ENCODE measurements around the gene AFDN. TPM values are rescaled to one million over a fixed set of nuclear protein-coding genes. Genes with fewer than 3 reads are reported as not detected.

Gene AFDN
- total RNA-seq, 1 experiment from 2014 or later: 177 TPM

DNA sequence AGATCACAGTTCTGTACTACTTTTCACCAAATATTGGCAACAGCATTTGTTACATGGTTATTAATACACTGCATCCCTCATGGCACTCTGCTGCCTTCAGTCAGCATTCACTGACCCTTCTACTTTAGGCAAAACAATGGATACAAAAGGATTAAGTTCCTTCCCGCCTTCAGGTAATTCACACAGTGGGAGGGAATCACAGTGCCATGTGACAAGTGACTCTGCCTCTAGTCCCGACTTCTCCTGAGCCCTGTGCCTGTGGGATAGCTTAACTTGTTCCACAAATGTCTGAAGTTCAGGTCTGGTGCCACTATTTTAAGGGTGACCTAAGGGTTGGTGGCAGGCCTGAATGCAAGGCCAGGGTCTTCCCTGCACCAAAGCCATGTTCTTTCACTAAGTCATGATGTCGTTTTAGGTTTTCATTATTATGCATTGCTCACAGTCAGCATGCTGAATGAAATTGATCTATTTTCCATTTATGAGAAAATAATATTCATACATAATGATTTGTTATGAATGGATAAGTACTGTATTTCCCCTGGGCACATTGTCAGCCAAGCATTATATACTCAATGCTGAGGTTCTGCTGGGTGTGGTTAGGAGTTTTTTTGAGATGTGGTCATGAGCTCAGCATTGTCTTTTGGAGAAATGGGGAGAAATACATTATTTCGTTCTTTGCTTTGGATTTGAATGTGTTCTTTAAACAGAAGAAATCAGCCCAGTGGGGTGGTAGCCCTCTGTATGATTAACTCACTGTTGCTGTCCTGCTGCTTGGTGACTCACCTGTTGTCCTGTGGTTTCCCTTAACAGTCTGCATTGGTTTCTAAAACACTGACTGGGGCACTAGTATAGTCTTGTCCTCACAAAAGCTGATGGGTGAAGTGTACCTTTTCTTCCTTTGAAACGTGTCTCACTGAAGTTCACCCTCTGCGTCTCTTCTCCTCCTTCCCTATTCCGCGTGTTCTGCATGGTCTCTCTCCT lies 66.4 kb downstream of the AFDN start:
- H3K4me1 ChIP-seq: no peaks in the 10 kb centered on the region
- Mint-ChIP-seq H3K9me3 (ENCODE audit: unreplicated experiment) (no peaks in the 10 kb centered on the region), H3K27ac (ENCODE audit: unreplicated experiment) (no peak overlapping the region), H3K4me1 (ENCODE audit: low read depth, unreplicated experiment) (no peaks in the 10 kb centered on the region), H3K27me3 (ENCODE audit: insufficient read depth, unreplicated experiment) (no peaks in the 10 kb centered on the region), H3K4me3 (ENCODE audit: unreplicated experiment) (no peak overlapping the region), H3K36me3 (ENCODE audit: insufficient read depth, unreplicated experiment) (peaks cover 37% of the 10 kb centered on the region)
- no peak for DNase-seq
- TF ChIP-seq CTCF (IDR thresholded peaks at IDR 0.05; ENCODE audit: insufficient read depth in 1 of 2, low read depth in 1 of 2, low read length in 1 of 2, severe bottlenecking in 1 of 2, unreplicated experiment in 1 of 2): no peak
- no peak overlapping the region for H3K4me3 ChIP-seq (ENCODE audit: low read depth, low read length)
- no peaks in the 10 kb centered on the region for H3K36me3 ChIP-seq (ENCODE audit: control insufficient read depth, insufficient read depth, low read length)
- ChIA-PET CTCF (no interaction called here), POLR2A (no interaction called here)
- intact Hi-C loops (cut with micrococcal nuclease; ENCODE audit: unreplicated experiment): no loop called here
- H3K27me3 ChIP-seq (replicated peaks; ENCODE audit: control insufficient read depth, insufficient read depth, low read length): no peaks in the 10 kb centered on the region
- H3K9me3 ChIP-seq: no peaks in the 10 kb centered on the region
- no TSS peak for BruUV-seq (replicated peaks)

DNA sequence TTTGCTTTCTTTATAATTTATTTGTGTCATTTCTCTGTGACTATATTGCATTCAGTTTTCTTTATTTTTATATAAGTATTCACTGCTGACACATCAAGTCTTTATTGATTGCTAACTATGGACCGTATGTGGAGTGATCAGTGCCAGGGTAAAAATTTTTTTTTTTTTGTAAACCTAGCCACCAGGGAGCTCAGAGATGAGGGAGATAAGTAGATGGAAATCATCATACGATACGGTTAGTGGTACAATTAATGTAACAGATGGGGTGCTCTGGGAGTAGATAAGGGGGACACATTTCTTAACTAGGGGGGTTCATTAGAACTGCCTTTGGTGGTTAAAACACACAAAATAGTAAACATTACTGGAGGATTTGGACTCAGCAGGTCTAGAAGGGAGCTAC lies 68.3 kb downstream of the AFDN start:
- H3K4me1 Mint-ChIP-seq (ENCODE audit: low read depth, unreplicated experiment): no peaks in the 10 kb centered on the region
- H3K4me3 Mint-ChIP-seq (ENCODE audit: unreplicated experiment): no peak overlapping the region
- H3K36me3 Mint-ChIP-seq (ENCODE audit: insufficient read depth, unreplicated experiment): peaks cover 42% of the 10 kb centered on the region
- TF ChIP-seq CTCF (IDR thresholded peaks at IDR 0.05; ENCODE audit: insufficient read depth in 1 of 2, low read depth in 1 of 2, low read length in 1 of 2, severe bottlenecking in 1 of 2, unreplicated experiment in 1 of 2): no peak
- Histone ChIP-seq H3K4me3 (ENCODE audit: low read depth, low read length) (no peak overlapping the region), H3K36me3 (ENCODE audit: control insufficient read depth, insufficient read depth, low read length) (no peaks in the 10 kb centered on the region; the same call in 1 of the 2 replicates), H3K27me3 (replicated peaks; ENCODE audit: control insufficient read depth, insufficient read depth, low read length) (no peaks in the 10 kb centered on the region), H3K9me3 (no peaks in the 10 kb centered on the region), H3K4me1 (no peaks in the 10 kb centered on the region)
- BruUV-seq (replicated peaks): no TSS peak
- no peak for DNase-seq
- H3K9me3 Mint-ChIP-seq (ENCODE audit: unreplicated experiment): no peaks in the 10 kb centered on the region
- H3K27me3 Mint-ChIP-seq (ENCODE audit: insufficient read depth, unreplicated experiment): no peaks in the 10 kb centered on the region
- ChIA-PET POLR2A (no interaction called here), CTCF (interaction anchor here (0.6 kb wide), 1 partner anchor 814 kb away, joined by 3 read pairs; no protein-coding TSS in a partner anchor)
- no peak overlapping the region for H3K27ac Mint-ChIP-seq (ENCODE audit: unreplicated experiment)
- intact Hi-C loops (cut with micrococcal nuclease; ENCODE audit: unreplicated experiment): loop anchor here (5.0 kb wide), 2 partner anchors 68 to 393 kb away; partner anchors contain the start of gene AFDN

DNA sequence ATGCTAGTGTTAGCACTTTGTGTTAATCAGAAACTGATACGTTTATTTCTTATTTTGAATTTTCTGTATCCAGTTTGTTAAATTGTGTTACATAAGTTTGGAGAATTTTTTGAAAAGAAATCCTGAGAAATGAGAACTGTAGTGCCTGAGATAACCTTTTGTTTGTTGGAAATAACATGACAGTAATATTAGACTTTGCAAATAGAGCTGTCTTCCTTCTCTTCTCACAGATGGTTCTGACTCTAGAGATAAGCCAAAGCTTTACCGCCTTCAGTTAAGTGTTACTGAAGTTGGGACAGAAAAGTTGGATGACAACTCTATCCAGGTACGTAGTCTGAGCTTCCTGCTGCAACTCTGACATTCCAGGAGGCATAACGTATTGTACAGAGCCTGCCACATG lies 69.9 kb downstream of the AFDN start:
- no peaks in the 10 kb centered on the region for H3K27me3 Mint-ChIP-seq (ENCODE audit: insufficient read depth, unreplicated experiment)
- CTCF ChIA-PET: no interaction called here
- no peaks in the 10 kb centered on the region for H3K9me3 Mint-ChIP-seq (ENCODE audit: unreplicated experiment)
- H3K36me3 Mint-ChIP-seq (ENCODE audit: insufficient read depth, unreplicated experiment): peaks cover 46% of the 10 kb centered on the region
- no TSS peak for BruUV-seq (replicated peaks)
- no peak for TF ChIP-seq CTCF (IDR thresholded peaks at IDR 0.05; ENCODE audit: insufficient read depth in 1 of 2, low read depth in 1 of 2, low read length in 1 of 2, severe bottlenecking in 1 of 2, unreplicated experiment in 1 of 2)
- DNase-seq: no peak
- H3K27ac Mint-ChIP-seq (ENCODE audit: unreplicated experiment): no peak overlapping the region
- no peaks in the 10 kb centered on the region for H3K4me1 Mint-ChIP-seq (ENCODE audit: low read depth, unreplicated experiment)
- H3K36me3 ChIP-seq (ENCODE audit: control insufficient read depth, insufficient read depth, low read length): no peaks in the 10 kb centered on the region; the same call in 1 of the 2 replicates
- H3K27me3 ChIP-seq (replicated peaks; ENCODE audit: control insufficient read depth, insufficient read depth, low read length): no peaks in the 10 kb centered on the region
- POLR2A ChIA-PET: no interaction called here
- H3K4me3 Mint-ChIP-seq (ENCODE audit: unreplicated experiment): no peak overlapping the region
- H3K9me3 ChIP-seq: no peaks in the 10 kb centered on the region
- intact Hi-C loops (cut with micrococcal nuclease; ENCODE audit: unreplicated experiment): loop anchor here (5.0 kb wide), 2 partner anchors 69 to 394 kb away; partner anchors contain the start of gene AFDN
- no peaks in the 10 kb centered on the region for H3K4me1 ChIP-seq
- H3K4me3 ChIP-seq (ENCODE audit: low read depth, low read length): no peak overlapping the region

Measured in Caco-2 (cell line).